ENCODE results near the gene PJA2.

- TF ChIP-seq CTCF (IDR thresholded peaks at IDR 0.05 in 8 of 11, conservative IDR thresholded peaks at IDR 0.05 in 3 of 11) (no peak), POLR2A (IDR thresholded peaks at IDR 0.05) (no peak)
Observed at GRCh38 chr5:109416882-109417281, 7.1 kb upstream of the PJA2 start.
